NCI-H146 (cell line): ENCODE measurements around the gene KIRREL1.

ENCODE experiments used
- DNase-seq: peaks from one replicate; lab custom pipeline; 2025; lab: John Stamatoyannopoulos, UW

KIRREL1 gene

DNA sequence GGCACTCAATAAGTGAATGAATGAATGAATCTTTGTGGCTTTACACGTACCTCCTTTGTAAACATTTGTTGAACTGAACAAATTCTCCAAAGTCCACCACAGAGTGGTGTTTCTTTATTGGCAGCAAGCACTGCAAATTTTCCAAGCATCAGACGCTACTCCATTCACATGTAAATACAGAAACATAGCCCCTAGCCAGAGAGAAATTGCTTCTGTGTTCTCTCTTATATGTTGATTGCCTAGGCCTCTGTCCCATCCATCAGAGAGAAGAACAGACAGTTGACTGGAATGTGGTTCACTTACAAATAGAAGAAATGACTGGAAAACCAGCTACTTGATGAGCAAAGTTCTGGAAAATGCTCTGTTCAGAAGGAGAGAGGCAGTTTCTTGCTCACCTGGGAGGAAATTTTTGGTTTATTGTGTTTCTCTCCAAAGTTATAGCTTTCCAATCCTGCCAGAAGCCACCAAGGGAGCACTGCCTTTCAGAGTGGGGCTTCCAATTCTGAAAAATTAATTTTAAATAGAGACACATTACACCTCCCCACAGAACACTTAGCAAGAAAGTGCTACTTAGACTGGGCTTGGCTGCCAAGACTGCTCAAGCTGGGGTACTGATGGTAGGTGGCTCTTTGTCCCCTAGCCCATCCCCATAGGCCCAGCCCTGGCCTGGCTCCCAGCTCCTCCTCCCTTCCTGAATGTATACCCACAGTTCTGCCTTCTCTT is 18.1 kb upstream of the KIRREL1 start:
- DNase-seq = no peak

- DNase-seq = no peak
Measured at GRCh38 chr1:157976888-157977287, 16.6 kb upstream of the KIRREL1 start.

DNA sequence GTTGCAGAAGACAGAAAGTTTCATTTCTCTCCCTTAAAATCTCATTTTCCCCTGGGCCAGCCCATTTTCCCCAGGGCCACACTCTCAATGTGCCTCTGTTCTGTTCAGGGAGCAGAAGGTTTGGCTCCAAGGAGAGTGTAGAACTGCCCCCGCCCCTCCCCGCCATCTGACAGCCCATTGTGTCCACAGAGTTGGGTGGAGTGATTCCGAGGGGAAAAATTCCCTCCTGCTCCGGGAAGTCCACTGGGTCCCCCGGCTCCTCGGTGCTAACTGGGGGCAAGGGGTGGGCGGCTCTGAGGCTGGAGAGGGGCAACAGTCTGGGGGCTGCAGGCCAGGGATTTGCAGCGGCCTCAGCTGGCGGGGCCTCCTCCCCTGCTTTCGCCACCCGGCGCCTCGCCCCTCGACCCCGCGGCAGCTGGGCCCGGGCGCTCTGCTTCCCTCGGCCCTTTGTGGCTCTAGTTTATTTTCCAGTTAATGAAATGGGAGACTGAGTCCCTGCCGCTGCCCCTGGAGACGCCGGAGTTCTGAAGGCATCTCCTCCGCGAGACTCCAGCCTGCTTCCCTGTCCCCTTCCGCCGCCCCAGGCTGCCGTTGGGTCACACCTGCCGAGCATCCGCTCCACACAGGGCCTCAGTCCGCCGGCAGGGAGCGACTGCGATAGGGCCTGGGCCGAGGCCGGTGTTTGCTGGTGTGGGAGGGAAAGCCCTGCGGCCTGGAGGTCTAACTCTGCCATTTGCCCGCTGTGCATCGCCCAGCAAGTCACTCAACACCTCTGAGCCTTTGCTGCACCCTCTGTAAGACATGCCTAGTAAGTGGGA is 14.7 kb upstream of the KIRREL1 start:
- no peak for DNase-seq

DNA sequence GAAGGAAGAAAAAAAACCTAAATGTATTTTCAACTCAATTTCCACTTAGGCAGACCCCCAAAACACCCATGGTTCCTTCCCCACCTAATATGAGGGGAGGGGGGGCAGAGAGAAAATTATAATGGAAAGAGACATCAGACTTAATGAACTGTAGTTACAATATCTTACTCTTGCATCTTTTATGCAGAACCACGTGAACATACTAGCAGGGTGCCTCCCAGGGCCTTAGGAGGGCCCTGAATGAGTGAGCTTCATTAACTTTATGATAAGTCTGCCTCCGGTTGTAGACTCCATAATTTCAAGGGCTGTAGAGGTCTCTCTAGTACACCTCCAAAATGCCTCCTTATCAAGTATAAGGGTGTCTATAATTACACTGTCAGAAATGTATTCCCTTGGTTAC is 11.3 kb upstream of the KIRREL1 start:
- no peak for DNase-seq

DNA sequence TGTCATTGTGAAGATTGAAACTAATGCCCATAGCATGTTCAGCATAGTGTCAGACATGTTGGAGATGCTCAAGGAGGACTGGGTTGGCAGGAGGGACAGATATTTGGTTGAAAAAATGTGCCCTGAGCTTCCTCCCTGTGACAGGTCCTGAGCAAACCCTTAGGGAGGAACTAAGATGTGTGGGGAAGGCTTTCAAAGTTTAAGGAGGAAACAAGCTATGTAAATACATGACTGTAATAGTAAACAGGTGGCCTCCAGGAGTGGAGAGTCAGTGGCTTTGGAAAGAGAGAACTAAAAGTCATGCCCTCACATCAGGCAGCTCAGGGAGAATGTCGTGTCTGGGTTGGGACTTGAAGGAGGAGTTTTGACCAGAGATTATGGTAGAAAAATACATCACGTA is 9.7 kb upstream of the KIRREL1 start:
- no peak for DNase-seq

- DNase-seq = no peak
Measured at GRCh38 chr1:157984469-157984868, 9.0 kb upstream of the KIRREL1 start.

DNA sequence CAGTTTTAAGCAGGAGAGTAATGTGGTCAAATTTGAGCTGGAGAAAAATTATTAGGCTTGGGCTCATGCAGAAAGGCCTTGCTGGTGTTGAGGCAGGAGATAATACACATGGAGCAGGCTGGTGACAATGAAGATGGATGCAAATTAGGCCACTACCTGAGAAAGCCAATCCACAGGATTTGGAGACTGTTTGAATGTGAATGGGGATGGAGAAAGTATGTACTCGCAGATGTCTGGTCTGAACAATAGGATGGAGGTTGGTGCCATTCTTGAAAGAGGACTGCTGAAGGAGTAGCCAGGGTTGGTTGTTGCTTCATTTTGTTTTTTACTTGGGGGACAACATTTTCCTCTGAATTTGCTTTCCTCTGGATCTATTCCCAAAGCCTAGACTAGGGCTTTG is 8.0 kb upstream of the KIRREL1 start:
- DNase-seq = no peak

- DNase-seq = no peak
Measured at GRCh38 chr1:157988002-157988401, 5.4 kb upstream of the KIRREL1 start.

GRCh38 chr1:157992031-157992832 is 1.2 kb upstream of the KIRREL1 start:
- peak; percentile 11 for DNase-seq

GRCh38 chr1:157992833-157993146 is 655 bp upstream of the KIRREL1 start:
- no peak for DNase-seq

DNA sequence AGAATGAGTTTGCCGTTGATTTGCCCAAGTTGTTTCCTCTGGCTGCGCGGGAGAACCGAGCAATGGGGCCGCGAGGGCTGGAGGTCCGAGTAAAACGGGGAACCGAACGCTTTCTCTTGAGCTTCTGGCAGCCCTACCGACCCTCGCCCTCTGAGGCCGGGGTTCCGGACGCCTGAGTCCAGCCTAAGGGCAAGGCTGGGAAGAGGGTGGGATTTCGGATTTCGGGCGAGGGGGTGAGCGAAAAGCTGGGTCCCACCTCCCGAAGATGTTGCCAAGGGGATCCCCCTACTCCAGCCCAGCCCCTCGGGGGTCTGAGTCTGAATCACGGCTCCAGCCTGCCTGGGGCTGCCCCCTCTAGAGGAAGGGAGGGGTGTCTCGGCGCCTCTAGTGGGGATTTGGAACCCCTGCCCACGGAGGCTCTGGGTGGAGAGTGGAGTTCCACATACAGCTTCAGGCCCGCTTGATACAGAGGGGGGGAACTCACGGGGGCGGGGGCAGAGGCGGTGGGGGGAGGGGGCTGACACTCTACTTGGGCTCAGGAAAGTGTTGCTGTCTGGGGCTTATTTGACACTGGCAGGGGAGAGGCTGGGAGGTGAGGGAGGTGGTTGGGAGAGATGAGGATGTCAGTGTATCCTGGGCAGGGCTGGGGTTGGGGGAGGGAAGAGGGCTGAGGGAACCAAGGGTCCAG is 617 bp downstream of the KIRREL1 start:
- DNase-seq = no peak

GRCh38 chr1:157994704-157995582 is 1.5 kb downstream of the KIRREL1 start:
- DNase-seq = no peak

DNA sequence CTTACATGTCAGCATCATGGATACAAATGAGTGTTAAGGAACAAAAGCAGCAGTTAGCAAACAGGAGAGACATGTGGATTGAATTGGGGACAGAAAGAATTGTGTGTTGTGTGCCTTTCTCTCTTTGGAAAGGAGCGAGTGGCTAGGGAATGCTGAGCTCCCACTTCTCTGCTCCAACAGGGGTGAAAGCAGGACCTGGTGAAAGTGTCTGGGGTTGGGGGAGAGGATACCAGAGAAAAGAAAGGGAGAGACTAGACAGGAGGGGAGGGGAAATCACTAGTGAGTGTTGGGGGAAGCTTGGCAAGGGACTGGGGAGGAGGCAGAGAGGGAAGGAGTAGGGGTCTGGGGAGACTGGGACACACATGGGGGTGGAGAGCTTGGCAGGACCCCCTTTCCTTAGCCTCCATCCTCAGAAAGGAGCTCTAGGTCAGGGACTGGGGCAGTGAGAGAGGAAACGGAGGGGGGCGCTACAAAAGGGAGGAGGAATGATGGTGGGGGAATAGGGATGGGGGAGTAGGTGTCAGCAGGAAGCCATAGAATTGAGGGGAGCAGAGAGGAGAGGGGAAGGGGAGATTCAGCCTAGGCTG is 2.2 kb downstream of the KIRREL1 start:
- DNase-seq = no peak

GRCh38 chr1:157996433-157996832 is 3.0 kb downstream of the KIRREL1 start:
- no peak for DNase-seq

DNA sequence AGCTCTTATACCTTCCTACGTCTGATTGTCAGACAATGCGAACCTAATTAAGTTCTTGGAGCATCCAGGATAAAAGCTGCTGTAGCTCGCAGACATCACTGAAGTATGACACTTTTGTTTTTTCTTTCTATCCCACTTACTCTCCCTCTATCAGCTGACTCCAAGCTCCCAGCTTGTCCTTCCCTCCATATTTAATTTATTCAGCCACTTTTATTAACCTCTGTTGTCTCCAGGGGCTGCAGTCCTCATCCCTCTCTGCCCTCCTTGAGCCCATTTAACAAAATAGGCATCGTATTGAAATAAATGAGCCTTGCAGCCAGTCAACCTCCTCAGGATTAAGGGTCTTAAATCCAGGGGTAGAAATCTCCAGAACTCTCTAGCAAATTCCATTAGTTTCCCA is 7.1 kb downstream of the KIRREL1 start:
- DNase-seq = no peak

DNA sequence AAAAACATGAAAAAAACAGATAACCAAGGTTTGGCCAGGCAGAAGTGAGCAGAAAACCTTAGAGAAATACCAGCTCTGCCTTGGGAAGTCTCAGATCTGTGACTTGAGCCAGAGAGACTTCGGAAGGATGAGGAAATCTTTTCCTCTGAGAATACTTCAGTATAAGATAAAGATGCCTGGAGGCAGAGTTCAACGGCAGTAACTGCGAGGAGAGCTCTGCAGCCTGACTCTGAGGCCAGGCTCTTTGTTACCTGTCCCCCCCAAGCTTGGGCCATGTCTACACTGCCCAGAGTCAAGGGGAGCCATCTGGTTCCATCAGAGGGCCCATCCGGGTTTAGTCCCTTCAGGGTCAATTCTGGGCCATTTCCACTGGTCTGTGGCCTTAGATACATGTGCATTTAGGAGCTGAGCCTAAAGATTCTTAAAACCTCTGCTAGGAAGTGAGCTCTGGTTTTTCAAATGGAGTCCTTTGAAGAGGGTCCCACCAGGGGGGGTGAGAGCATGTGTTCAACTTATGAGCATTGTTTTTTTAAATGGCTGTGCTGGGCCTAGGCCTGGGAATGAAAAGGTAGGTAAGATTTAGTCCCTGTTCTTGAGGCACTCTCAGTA is 8.7 kb downstream of the KIRREL1 start:
- no peak for DNase-seq

- no peak for DNase-seq
Measured at GRCh38 chr1:158002631-158003405, 9.4 kb downstream of the KIRREL1 start.

DNA sequence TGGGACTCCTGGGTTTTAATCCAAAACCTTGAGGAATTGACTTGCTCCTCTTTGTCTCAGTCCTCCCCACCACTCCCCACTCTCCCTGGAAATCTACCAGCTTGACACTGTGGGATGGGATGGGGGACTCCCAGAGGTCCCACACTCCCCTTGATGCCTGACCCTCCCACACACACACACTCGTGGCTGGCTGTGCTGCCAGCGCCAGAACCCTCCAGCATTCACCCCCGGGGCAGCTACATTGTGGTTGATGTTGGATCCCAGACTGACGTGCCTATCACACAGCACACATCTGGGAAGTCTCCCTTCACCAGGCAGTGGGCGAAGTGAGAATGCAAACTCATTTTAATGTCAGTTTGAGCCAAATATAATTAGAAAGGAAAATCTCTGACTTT is 10.0 kb downstream of the KIRREL1 start:
- no peak for DNase-seq

DNA sequence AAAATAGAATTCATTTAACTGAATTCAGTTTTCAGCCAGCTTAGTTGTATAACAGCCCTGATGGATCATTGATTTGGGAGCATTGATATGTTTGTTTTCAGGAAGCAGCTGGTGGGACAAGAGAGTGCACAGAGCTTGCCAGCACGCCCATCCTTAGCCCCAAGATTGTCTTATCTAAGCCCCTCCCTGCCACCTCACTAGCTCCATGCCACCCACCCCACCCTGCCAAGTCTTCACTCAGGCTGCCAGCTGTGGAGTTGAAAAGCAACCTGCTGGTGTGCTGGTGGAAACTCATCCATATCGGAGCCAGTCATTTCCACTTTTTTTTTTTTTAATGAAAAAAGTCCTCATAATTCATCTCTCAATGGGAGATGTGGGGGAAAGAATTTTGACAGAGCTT is 11.8 kb downstream of the KIRREL1 start:
- no peak for DNase-seq

DNA sequence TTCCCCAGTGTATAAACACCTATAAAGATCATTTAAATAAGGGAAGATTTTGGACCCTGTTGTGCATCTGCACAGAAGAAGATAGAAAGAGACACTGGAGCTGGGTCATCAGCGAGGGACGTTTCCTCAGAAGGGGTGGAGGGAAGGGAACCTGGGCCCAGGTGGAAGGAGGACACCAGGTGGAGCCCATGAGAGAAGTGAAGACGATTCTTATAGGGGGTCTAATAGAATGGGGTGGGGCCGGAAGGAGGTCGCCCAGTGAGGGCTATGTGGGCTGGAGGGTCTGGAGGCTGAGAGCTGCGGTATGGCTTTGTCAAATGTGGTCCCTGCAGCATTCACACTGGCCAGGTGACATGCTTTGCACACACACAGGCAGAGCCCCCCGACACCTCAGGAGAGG is 13.7 kb downstream of the KIRREL1 start:
- DNase-seq = no peak
